Measurements from ENCODE around the gene NOS3.

NOS3 gene

GRCh38 chr7:151059367-151060112, 68.7 kb downstream of the NOS3 start, which contains the start of gene SLC4A2:
Gene SLC4A2 (plus strand): TSS chr7:151059589. CDS start chr7:151061988, 2,399 bp downstream.
- DNase-seq (ENCODE audit: low spot score) = peak; percentile 89

- DNase-seq (ENCODE audit: low spot score) = no peak
These were observed 69.2 kb downstream of the NOS3 start for GRCh38 chr7:151060113-151060415.

GRCh38 chr7:151060416-151061212, 69.8 kb downstream of the NOS3 start:
- DNase-seq (ENCODE audit: low spot score) = peak; percentile 61

- no peak for DNase-seq (ENCODE audit: low spot score)
These were observed 70.6 kb downstream of the NOS3 start for GRCh38 chr7:151061213-151062110.

- no peak for DNase-seq (ENCODE audit: low spot score)
These were observed 71.2 kb downstream of the NOS3 start for GRCh38 chr7:151062111-151062398.

DNA sequence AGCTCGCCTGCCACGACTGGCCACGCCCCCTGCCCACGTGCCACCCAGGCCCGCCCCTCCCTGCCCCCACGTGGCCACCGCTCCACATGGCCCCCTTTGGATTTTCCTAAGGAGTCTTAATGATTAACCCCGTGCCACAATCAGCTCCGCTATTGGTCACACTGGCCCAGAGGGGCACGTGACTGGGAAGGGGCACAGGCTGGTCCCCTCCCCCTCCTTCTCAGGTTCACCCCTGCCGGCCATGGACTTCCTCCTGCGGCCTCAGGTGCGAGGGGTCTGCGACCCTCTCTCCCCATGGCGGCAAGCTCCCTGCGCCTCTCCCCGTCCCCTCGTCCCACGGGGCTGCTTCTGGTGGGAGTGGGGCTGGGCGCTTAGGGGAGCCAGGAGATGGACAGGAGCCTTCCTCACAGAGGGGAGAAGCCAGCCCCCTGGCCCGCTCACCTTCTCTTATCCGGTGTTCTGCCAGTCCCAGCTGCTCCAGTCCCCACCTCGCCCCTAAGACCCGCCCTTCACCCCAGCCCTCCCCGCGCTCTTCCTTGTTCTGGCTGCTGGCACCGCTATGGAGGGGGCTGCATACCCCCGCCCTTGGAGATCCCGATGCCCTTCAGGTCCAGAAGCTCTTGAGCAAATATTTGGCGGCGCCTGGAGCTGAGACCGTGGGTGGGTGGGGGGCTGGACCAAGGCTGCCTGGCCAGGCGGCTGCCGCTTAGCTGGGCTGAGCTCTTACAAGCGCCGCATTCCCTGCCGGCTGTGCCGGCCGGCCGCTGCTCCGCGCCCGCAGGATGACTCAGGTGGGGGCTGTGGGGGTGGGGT, 71.8 kb downstream of the NOS3 start:
- DNase-seq (ENCODE audit: low spot score) = no peak

GRCh38 chr7:151063212-151063561, 72.4 kb downstream of the NOS3 start:
- DNase-seq (ENCODE audit: low spot score) = no peak
